Mesothelial cell of epicardium (in vitro differentiated cells): Measurements from ENCODE around the gene HSPA12B. TPM values are rescaled to one million over a fixed set of nuclear protein-coding genes. Genes with fewer than 3 reads are reported as not detected.

ENCODE experiments used
- DNase-seq, 2 experiments: peaks; one replicate each; pipeline ENCODE4 v3.0.0; 2021; ENCODE audit warnings: low spot score in 2 of 2; ENCODE audit not compliant: unreplicated experiment in 2 of 2
- H3K27ac Mint-ChIP-seq: 2 replicates; pipeline ENCODE4 v1.8.0; 2021; ENCODE audit warnings: mixed read lengths
- H3K27me3 Mint-ChIP-seq: 2 replicates; pipeline ENCODE4 v1.8.0; 2021; ENCODE audit warnings: low read depth, mixed read lengths
- H3K36me3 Mint-ChIP-seq: 2 replicates; pipeline ENCODE4 v1.8.0; 2021; ENCODE audit warnings: mixed read lengths
- H3K4me1 Mint-ChIP-seq: 2 replicates; pipeline ENCODE4 v1.8.0; 2021; ENCODE audit warnings: mixed read lengths
- H3K4me3 Mint-ChIP-seq: 2 replicates; pipeline ENCODE4 v1.8.0; 2021; ENCODE audit warnings: mild to moderate bottlenecking, moderate library complexity, mixed read lengths
- H3K9me3 Mint-ChIP-seq: 2 replicates; pipeline ENCODE4 v1.8.0; 2021; ENCODE audit warnings: mixed read lengths
- CTCF ChIP-seq: fragments of 200-600 bp; sonication (generic); IDR thresholded peaks from one replicate; pipeline ENCODE4 v1.5.0; 2021; ENCODE audit warnings: antibody characterized with exemption; ENCODE audit not compliant: unreplicated experiment
- total RNA-seq: library from RNA; stranded (reverse); gene quantifications from 3 replicates; pipeline ENCODE4 v1.2.1, GENCODE V29; 2021

The HSPA12B gene
- total RNA-seq, 1 donor from 2014 or later, result 13.0 TPM

- Mint-ChIP-seq H3K4me3 (no peak overlapping the region), H3K27ac (no peak overlapping the region), H3K9me3 (no peaks in the 10 kb centered on the region), H3K36me3 (no peaks in the 10 kb centered on the region), H3K4me1 (peaks cover 13% of the 10 kb centered on the region), H3K27me3 (peaks cover 14% of the 10 kb centered on the region)
- TF ChIP-seq CTCF, result no peak
- no peak for DNase-seq
These were observed 42.5 kb upstream of the HSPA12B start for GRCh38 chr20:3689978-3690377.

DNA sequence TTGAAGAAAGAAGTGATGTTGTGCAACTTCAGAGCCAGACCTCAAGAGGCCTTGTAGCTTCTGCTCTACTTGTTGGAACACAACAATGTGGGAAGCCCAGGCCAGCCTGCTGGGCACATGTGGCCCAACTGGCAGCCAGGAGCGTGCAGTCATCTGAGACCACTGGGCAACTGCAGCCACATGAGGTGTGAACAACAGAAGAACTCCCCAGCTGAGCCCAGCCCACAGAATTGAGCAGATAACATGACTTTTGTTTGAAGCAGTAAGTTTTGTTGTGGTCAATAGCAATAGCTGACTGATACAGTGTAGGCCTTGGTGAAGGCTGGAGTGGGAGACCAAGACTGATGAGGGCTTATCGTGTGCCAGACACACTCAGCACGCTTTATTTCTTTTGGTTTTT is 42.1 kb upstream of the HSPA12B start:
- Mint-ChIP-seq H3K27ac (no peak overlapping the region), H3K9me3 (no peaks in the 10 kb centered on the region), H3K4me1 (peaks cover 13% of the 10 kb centered on the region), H3K27me3 (peaks cover 12% of the 10 kb centered on the region), H3K4me3 (no peak overlapping the region), H3K36me3 (no peaks in the 10 kb centered on the region)
- DNase-seq, result no peak
- TF ChIP-seq CTCF, result no peak

- TF ChIP-seq CTCF, result no peak
- Mint-ChIP-seq H3K4me1 (peaks cover 13% of the 10 kb centered on the region), H3K36me3 (no peaks in the 10 kb centered on the region), H3K9me3 (no peaks in the 10 kb centered on the region), H3K4me3 (no peak overlapping the region), H3K27ac (no peak overlapping the region), H3K27me3 (peaks cover 8% of the 10 kb centered on the region)
- no peak for DNase-seq
These were observed 41.2 kb upstream of the HSPA12B start for GRCh38 chr20:3691306-3691705.

- H3K27me3 Mint-ChIP-seq, result peaks cover 4% of the 10 kb centered on the region
- no peaks in the 10 kb centered on the region for H3K9me3 Mint-ChIP-seq
- TF ChIP-seq CTCF, result no peak
- DNase-seq, result no peak
- H3K36me3 Mint-ChIP-seq, result no peaks in the 10 kb centered on the region
- H3K4me1 Mint-ChIP-seq, result peaks cover 8% of the 10 kb centered on the region
- no peak overlapping the region for H3K4me3 Mint-ChIP-seq
- no peak overlapping the region for H3K27ac Mint-ChIP-seq
These were observed 40.6 kb upstream of the HSPA12B start for GRCh38 chr20:3691897-3692296.

GRCh38 chr20:3692706-3693294 is 39.7 kb upstream of the HSPA12B start:
- Mint-ChIP-seq H3K27me3 (peaks cover 2% of the 10 kb centered on the region), H3K27ac (no peak overlapping the region), H3K36me3 (no peaks in the 10 kb centered on the region), H3K4me3 (no peak overlapping the region), H3K9me3 (no peaks in the 10 kb centered on the region), H3K4me1 (peaks cover under 1% of the 10 kb centered on the region)
- no peak for TF ChIP-seq CTCF
- DNase-seq, result no peak

- Mint-ChIP-seq H3K9me3 (no peaks in the 10 kb centered on the region), H3K4me3 (no peak overlapping the region), H3K27me3 (peaks cover 2% of the 10 kb centered on the region), H3K4me1 (no peaks in the 10 kb centered on the region), H3K27ac (no peak overlapping the region), H3K36me3 (no peaks in the 10 kb centered on the region)
- no peak for TF ChIP-seq CTCF
- no peak for DNase-seq
These were observed 39.1 kb upstream of the HSPA12B start for GRCh38 chr20:3693376-3693775.
